NT2/D1 (cell line): ENCODE results near the gene STXBP2.

Experiments
- SUZ12 ChIP-seq: IDR thresholded peaks from 2 replicates; pipeline ENCODE4 v1.6.1; 2011; ENCODE audit not compliant: insufficient read length, insufficient read depth; ENCODE audit errors: extremely low read depth
- YY1 ChIP-seq: IDR thresholded peaks from 2 replicates; pipeline ENCODE4 v1.6.1; 2011; ENCODE audit not compliant: insufficient read length, insufficient read depth
- ZNF274 ChIP-seq: IDR thresholded peaks from 2 replicates; pipeline ENCODE4 v1.6.1; 2011; ENCODE audit warnings: mild to moderate bottlenecking, low read depth, low read length

DNA sequence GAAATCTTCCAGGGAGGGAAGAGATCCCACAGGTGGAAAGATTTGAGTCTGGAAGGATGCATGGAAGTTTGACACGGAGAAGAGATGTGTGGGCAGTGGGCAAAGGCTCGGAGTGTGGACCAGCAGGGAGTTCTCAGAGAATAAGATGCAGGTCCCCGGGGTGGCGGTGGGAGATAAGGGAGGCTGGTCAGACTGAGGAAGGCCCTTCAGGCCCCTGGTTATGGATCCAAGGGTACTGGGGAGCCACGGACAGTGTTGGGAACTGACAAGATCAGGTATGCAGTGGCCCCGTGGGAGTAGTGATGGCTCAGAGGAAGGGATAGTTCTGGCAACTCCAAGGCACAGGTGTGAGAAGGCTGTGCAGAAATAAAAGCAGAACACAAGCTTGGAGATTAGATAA is 38.7 kb upstream of the STXBP2 start:
- TF ChIP-seq ZNF274 (no peak), YY1 (no peak), SUZ12 (no peak)
